B cell (primary cell): ENCODE results near the gene DZANK1.
"Not testable (repeated sequence)": the region's sequence is repeated elsewhere in the genome, so short reads cannot be mapped to it uniquely, and the experiment has no call there.

Experiments used
- CTCF ChIP-seq: fragments of 200-600 bp; IDR thresholded peaks from one replicate; pipeline ENCODE4 v1.8.0; 2022; ENCODE audit warnings: antibody characterized with exemption, mild to moderate bottlenecking
- EZH2 ChIP-seq: IDR thresholded peaks from 2 replicates; pipeline ENCODE4 v1.6.1; 2012; ENCODE audit warnings: borderline replicate concordance, low read depth, mild to moderate bottlenecking, moderate library complexity, low read length; ENCODE audit not compliant: insufficient read depth, poor library complexity, severe bottlenecking

GRCh38 chr20:18349749-18350148, 117.1 kb downstream of the DZANK1 start:
- not testable (repeated sequence) for TF ChIP-seq CTCF, EZH2
